ENCODE results near the gene CENPP.

GRCh38 chr9:92611621-92612285 lies 286.0 kb downstream of the CENPP start:
- no peak for TF ChIP-seq CTCF (IDR thresholded peaks at IDR 0.05; ENCODE audit: low read length)
- TF ChIP-seq EZH2 (optimal IDR thresholded peaks at IDR 0.05; ENCODE audit: low read depth, low read length) = no peak
- no peak for TF ChIP-seq EZH2phosphoT487 (IDR thresholded peaks at IDR 0.05; ENCODE audit: low read length)

All from MM.1S (cell line).